GM21381 (cell line): Measurements from ENCODE around the gene FANCE.

Experiments
- ATAC-seq: cut with Tn5 transposase; IDR thresholded peaks from one replicate; pipeline ENCODE4 v1.9.1; 2021; ENCODE audit warnings: mild to moderate bottlenecking, moderate library complexity; ENCODE audit not compliant: unreplicated experiment

The FANCE gene

GRCh38 chr6:35465646-35466045 is 13.5 kb downstream of the FANCE start:
- no peak for ATAC-seq

- peak; percentile 89 for ATAC-seq
Measured at GRCh38 chr6:35468181-35468979, 16.2 kb downstream of the FANCE start, which contains the start of gene RPL10A. RPL10A (plus strand) TSS chr6:35468401; CDS start chr6:35468435, 34 bp downstream.

- ATAC-seq: no peak
Measured at GRCh38 chr6:35468980-35469750, 17.0 kb downstream of the FANCE start.

DNA sequence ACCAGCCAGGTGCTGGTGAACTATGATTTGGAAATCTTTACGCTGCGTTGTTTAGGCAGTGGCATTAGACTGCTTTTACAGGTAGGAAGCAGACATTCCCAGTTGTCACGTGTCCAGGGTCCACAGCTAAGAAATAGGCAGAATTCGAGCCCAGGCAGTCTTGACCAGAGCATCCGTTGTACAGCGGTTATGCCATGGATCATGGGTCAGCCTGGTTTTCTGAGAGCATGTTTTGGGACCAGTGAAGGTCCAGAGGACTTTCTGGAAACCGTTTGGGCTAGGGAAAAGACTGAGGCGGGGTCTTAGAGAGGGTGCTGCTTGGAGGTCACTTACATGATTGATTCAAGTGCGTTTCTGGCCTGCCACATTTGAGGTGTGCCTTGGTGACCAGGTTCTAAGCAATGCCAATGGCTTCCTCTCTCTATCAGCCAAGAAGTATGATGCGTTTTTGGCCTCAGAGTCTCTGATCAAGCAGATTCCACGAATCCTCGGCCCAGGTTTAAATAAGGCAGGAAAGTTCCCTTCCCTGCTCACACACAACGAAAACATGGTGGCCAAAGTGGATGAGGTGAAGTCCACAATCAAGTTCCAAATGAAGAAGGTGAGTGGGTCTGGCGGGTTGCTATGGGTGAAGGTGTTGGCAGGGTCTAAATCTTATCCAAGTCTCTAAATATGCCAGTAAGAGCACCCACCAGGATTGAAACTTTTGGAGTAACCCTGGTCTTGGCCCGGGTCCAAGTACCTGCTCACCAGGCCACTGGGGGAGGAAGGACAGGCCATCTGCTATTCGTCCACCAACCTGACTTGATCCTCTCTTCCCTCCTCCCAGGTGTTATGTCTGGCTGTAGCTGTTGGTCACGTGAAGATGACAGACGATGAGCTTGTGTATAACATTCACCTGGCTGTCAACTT is 17.9 kb downstream of the FANCE start:
- no peak for ATAC-seq

- ATAC-seq: no peak
Measured at GRCh38 chr6:35470663-35471120, 18.6 kb downstream of the FANCE start.

DNA sequence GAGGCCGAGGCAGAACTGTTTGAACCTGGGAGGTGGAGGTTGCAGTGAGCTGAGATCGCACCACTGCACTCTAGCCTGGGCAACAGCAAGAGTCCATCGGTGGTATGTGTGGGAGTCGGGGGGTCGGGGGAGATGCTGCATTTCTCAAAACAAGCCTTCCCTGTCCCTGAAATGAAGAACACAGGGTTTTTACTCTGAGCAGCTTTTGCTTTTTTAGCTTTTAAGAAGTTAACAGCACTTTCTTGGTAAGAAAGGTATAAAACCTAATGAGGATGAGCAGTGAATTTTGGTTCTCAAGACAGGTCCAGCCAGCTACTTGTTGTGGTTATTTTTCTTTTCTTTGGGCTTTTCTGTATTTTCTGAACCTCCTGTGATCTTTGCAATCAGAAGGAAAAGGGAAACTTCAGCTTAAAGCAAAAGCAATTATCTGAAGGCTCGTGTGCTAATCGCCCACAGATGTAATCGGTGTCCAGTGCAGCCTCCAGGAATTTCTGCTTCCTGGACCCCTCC is 19.8 kb downstream of the FANCE start:
- ATAC-seq: no peak

- no peak for ATAC-seq
Measured at GRCh38 chr6:35473075-35473849, 21.1 kb downstream of the FANCE start.

- ATAC-seq: no peak
Measured at GRCh38 chr6:35473850-35474130, 21.7 kb downstream of the FANCE start.

DNA sequence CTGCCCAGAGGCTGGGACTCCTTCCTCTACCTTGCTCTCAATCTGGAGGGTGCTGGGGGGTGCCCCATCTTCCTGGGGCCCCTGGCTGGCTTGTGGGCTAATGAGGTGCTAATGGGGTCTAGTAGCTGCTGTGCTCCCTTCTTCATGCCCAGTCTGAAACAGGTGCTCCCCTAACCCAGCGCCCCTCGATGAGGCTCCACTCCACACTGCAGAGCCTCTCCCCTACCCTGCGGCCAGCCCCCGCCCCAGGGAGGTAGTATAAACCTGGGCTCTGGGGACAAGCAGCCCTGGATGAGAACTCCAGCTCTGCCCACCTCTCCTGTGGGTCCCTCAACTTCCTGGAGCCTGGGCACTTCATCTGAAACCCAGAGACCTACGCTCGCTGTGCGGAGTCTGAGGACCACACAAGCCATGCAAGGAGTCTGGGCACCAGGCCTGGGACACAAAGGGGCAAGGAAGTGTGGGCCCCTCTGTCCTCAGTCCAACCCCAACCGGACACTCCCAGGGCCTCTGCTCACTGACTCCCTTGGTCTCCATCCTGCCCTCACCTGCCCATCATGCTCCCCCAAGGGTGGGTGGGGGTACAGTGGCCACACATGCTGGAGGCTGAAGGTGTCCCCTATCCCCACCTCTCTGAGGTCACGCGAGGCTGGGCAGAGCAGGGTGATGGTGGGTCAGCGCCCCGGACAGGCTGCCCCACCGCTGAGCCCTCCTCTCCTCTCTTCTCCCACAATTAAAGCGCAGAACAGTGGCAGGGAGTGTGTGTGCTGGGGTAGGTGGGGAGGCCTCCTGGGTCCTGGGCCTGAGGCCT is 22.2 kb downstream of the FANCE start:
- ATAC-seq: no peak

GRCh38 chr6:35474942-35475570 is 22.9 kb downstream of the FANCE start:
- ATAC-seq: no peak

DNA sequence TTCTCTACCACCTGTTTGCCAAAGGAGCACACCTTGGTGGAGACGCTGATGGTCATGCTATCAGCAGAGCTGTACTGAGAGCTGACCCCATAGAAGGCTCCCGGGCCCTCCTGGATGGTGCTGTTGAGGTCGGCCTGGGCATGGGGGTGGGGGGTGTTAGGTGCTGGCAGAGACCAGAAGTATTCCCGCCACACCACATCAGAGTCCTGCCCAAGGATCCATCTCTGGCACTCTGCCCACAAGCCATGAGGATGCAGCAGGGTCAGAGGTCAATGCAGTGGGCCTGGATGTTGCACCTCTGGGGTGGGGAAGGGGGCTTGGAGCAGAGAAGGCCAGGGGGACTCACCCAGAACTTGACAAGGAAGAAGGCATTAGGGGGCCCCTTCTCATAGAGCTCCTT is 23.4 kb downstream of the FANCE start:
- no peak for ATAC-seq

- ATAC-seq: no peak
Measured at GRCh38 chr6:35476004-35476403, 23.9 kb downstream of the FANCE start.

- no peak for ATAC-seq
Measured at GRCh38 chr6:35477028-35477427, 24.9 kb downstream of the FANCE start.

DNA sequence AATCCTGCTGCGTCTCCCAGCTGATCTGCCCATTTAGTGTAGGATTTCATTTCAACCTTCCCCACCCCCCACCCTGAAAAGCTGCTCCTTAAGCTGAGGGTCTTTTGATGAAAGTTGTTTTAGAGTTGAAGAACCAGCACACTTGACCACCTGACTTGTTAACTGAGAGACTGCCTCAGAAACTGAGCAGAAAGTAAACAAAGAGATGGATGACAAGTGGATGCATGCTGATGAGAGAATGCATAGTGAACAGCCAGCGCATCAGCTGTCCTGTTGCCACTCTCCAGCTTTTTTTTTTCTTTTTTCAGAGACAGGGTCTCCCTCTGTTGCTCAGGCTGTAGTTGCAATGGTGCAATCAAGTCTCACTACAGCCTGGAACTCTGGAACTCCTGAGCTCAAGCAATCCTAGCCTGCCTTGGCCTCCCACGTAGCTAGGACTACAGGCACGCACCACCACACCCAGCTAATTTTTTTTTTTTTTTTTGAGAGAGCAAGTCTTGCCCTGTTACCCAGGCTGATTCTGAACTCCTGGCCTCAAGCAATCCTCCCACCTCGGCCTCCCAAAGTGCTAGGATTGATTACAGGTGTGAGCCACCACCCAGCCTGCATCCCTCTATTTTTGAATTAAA is 25.5 kb downstream of the FANCE start:
- no peak for ATAC-seq

DNA sequence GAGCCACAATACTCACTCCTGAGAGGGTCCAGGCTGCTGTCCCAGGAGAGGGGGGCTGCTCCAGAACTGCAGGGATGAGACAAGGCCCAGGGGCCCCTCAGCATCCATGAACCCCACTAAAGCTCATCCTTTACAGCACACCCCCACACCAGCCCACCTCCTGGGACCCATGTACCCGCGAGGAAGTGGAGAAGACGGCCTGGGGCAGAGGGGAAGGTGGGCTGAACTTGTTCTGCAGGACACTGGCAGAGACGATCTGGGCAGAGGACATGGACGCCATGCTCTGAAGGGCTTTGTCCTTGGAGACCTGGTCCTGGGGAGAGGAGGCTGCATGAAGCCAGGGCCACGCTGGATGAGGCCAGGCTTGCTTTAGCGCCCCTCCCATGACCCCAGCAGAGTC is 26.1 kb downstream of the FANCE start:
- no peak for ATAC-seq

- no peak for ATAC-seq
Measured at GRCh38 chr6:35480176-35480575, 28.0 kb downstream of the FANCE start.

- ATAC-seq: no peak
Measured at GRCh38 chr6:35481226-35481625, 29.1 kb downstream of the FANCE start.

DNA sequence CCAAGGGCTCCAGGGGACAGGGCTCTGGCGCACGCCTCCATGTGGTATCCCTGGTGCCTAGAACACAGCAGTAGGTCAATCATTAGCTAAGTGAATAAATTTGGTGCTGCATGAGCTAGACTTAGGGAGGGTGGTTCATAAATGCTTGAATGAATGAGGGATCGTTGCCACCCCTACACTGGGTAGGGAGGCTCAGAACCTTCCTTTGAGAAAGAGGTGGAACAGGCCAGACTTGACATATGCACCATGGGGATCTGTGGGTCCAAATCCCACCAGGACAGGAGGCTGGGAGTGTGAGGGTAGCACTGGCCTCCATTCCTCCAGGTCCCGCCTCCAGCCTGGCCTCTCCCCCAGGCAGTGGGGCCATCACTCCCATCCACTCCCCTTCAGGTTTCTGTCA is 30.9 kb downstream of the FANCE start:
- no peak for ATAC-seq

GRCh38 chr6:35483490-35483889 is 31.4 kb downstream of the FANCE start:
- no peak for ATAC-seq
